Endothelial cell of umbilical vein (primary cell): ENCODE measurements around the gene LDLRAD4. TPM values are rescaled to one million over a fixed set of nuclear protein-coding genes. Genes with fewer than 3 reads are reported as not detected.

Experiments used
- BruUV-seq: library from RNA; stranded (reverse); fragments of 400-500 nt; replicated peaks from 2 replicates; lab custom pipeline; 2021; lab: Mats Ljungman, UMichigan
- CTCF ChIA-PET: fragments of 300-600, 350-600 bp; sonication (Branson Sonifier 250); formaldehyde crosslinking; loops from one replicate; lab custom pipeline; 2021; ENCODE audit warnings: antibody characterized with exemption, inconsistent platforms; lab: Charles Lee
- POLR2A ChIA-PET: fragments of 300-600, 350-600 bp; sonication (Branson Sonifier 250); formaldehyde crosslinking; loops from one replicate; lab custom pipeline; 2021; ENCODE audit warnings: antibody characterized with exemption, inconsistent platforms; lab: Charles Lee
- DNase-seq: peaks from one replicate; pipeline ENCODE4 v3.0.0-alpha.2; 2011; ENCODE audit warnings: low read depth, low spot score
- FAIRE-seq: peaks from 2 replicates; lab custom pipeline; 2011; peaks lifted over from hg19 to GRCh38; lab: Jason Lieb, UNC
- H2AFZ ChIP-seq: 2 replicates; pipeline ENCODE4 v1.6.0; 2012; ENCODE audit warnings: low read depth, low read length, control low read depth, inconsistent platforms
- H3K27ac ChIP-seq: 2 replicates; pipeline ENCODE4 v1.5.1; 2011; ENCODE audit warnings: low read depth, mild to moderate bottlenecking, control low read depth, low read length, moderate library complexity; ENCODE audit not compliant: insufficient read depth
- H3K27me3 ChIP-seq, 2 experiments: 2 replicates each; pipeline versions ENCODE4 v1.6.0 to v1.6.1; 2011; ENCODE audit warnings: low read length in 2 of 2, mixed read lengths in 1 of 2; ENCODE audit not compliant: control insufficient read depth in 2 of 2, insufficient read depth in 2 of 2
- H3K36me3 ChIP-seq, 2 experiments: 2 replicates in 1 of 2; 3 replicates in 1 of 2; pipeline ENCODE4 v1.5.1; 2011; ENCODE audit warnings: low read length in 2 of 2, mild to moderate bottlenecking in 1 of 2, moderate library complexity in 1 of 2; ENCODE audit not compliant: control insufficient read depth in 2 of 2, insufficient read depth in 2 of 2; ENCODE audit errors: extremely low read depth in 1 of 2
- H3K4me1 ChIP-seq: 3 replicates; pipeline ENCODE4 v1.5.1; 2011; ENCODE audit warnings: mild to moderate bottlenecking, low read length; ENCODE audit not compliant: control insufficient read depth, insufficient read depth; ENCODE audit errors: extremely low read depth
- H3K4me2 ChIP-seq: 2 replicates; pipeline ENCODE4 v1.6.1; 2011; ENCODE audit warnings: low read length, control low read depth, mixed read lengths; ENCODE audit not compliant: insufficient read depth
- H3K4me3 ChIP-seq, 3 experiments: fragments of 200-600 bp in 1 of 3; sonication (generic), shearing (Covaris generic) in 1 of 3; replicated peaks in 1 of 3; 2 replicates each; pipeline ENCODE4 v1.5.1; 2011 to 2016; ENCODE audit warnings: control low read depth in 3 of 3, low read length in 3 of 3, mild to moderate bottlenecking in 2 of 3, inconsistent platforms in 1 of 3, low read depth in 1 of 3, moderate library complexity in 1 of 3; ENCODE audit not compliant: insufficient read depth in 1 of 3
- H3K79me2 ChIP-seq: 2 replicates; pipeline ENCODE4 v1.6.0; 2012; ENCODE audit warnings: low read length, inconsistent platforms; ENCODE audit not compliant: control insufficient read depth, insufficient read depth
- H3K9ac ChIP-seq: replicated peaks from 2 replicates; pipeline ENCODE3; 2011; ENCODE audit warnings: low read length, control low read depth; ENCODE audit not compliant: insufficient read depth; ENCODE audit errors: extremely low read depth
- H3K9me1 ChIP-seq: replicated peaks from 3 replicates; pipeline ENCODE4 v1.6.0; 2011; ENCODE audit warnings: mild to moderate bottlenecking, low read length; ENCODE audit not compliant: control insufficient read depth, insufficient read depth; ENCODE audit errors: extremely low read depth
- H3K9me3 ChIP-seq: replicated peaks from 2 replicates; pipeline ENCODE4 v1.5.1; 2012; ENCODE audit warnings: low read length, inconsistent platforms; ENCODE audit not compliant: control insufficient read depth, insufficient read depth
- H4K20me1 ChIP-seq: replicated peaks from 2 replicates; pipeline ENCODE3; 2011; ENCODE audit warnings: mild to moderate bottlenecking, low read length; ENCODE audit not compliant: control insufficient read depth, insufficient read depth; ENCODE audit errors: extremely low read depth
- CTCF ChIP-seq, 2 donors: IDR thresholded peaks; 1 replicate in 1 of 2; 2 replicates in 1 of 2; pipeline ENCODE4 v1.5.1; 2011; ENCODE audit warnings: low read length in 2 of 2, mild to moderate bottlenecking in 2 of 2, moderate library complexity in 2 of 2, control low read depth in 1 of 2, inconsistent platforms in 1 of 2, low read depth in 1 of 2; ENCODE audit not compliant: insufficient read depth in 1 of 2; ENCODE audit errors: extremely low read depth in 1 of 2
- EZH2 ChIP-seq: IDR thresholded peaks from 2 replicates; pipeline ENCODE4 v1.6.1; 2012; ENCODE audit warnings: borderline replicate concordance, low read depth, mild to moderate bottlenecking, moderate library complexity, low read length, inconsistent platforms; ENCODE audit not compliant: severe bottlenecking
- FOS ChIP-seq: IDR thresholded peaks from 2 replicates; pipeline ENCODE4 v1.6.1; 2011; ENCODE audit warnings: mild to moderate bottlenecking, low read length, moderate library complexity, borderline replicate concordance; ENCODE audit not compliant: insufficient read depth
- GATA2 ChIP-seq: IDR thresholded peaks from 2 replicates; pipeline ENCODE4 v1.7.0; 2011; ENCODE audit warnings: low read depth, mild to moderate bottlenecking, moderate library complexity, mixed read lengths, low read length; ENCODE audit not compliant: insufficient read length, insufficient read depth
- JUN ChIP-seq: IDR thresholded peaks from 2 replicates; pipeline ENCODE4 v1.6.1; 2011; ENCODE audit warnings: borderline replicate concordance, low read depth; ENCODE audit not compliant: insufficient read length, insufficient read depth
- MAX ChIP-seq: IDR thresholded peaks from 2 replicates; pipeline ENCODE4 v1.6.1; 2011; ENCODE audit not compliant: insufficient read depth, insufficient read length
- MYC ChIP-seq: IDR thresholded peaks from one replicate; pipeline ENCODE4 v1.6.1; 2011; ENCODE audit warnings: mild to moderate bottlenecking, low read depth, low read length
- POLR2A ChIP-seq: IDR thresholded peaks from 2 replicates; pipeline ENCODE4 v1.6.1; 2012; ENCODE audit warnings: low read depth, mild to moderate bottlenecking, control low read depth, low read length
- POLR2AphosphoS5 ChIP-seq: IDR thresholded peaks from 2 replicates; pipeline ENCODE4 v1.6.1; 2012; ENCODE audit warnings: low read depth, mild to moderate bottlenecking, control low read depth, low read length, moderate library complexity; ENCODE audit not compliant: insufficient read depth
- dilution Hi-C: fragments of 300-500 bp; cut with MboI; formaldehyde crosslinking; loops from one replicate; pipeline ENCODE4 v1.15.0; 2019; ENCODE audit warnings: low sequenced_read_pairs; ENCODE audit not compliant: extremely low pct_ligation_motif_present
- intact Hi-C: fragments of 100-400 bp; cut with micrococcal nuclease; formaldehyde crosslinking; loops from one replicate; pipeline ENCODE4 v1.10.0; 2022
- polyA plus RNA-seq, 4 experiments: library from polyadenylated mRNA; depleted of rRNA in 3 of 4; stranded (reverse) in 3 of 4; unstranded in 1 of 4; fragments of >200 nt; gene quantifications; 2 replicates each; pipeline versions ENCODE4 v1.2.1 to v1.2.3, GENCODE V29; 2011 to 2012; ENCODE audit warnings: missing spikeins in 1 of 4
- total RNA-seq: library from RNA; stranded (reverse); gene quantifications from 2 replicates; pipeline ENCODE4 v1.2.3, GENCODE V29; 2021

The LDLRAD4 gene
- total and polyA plus RNA-seq, 2 donors (not counting 3 experiments of a cell fraction or from before 2014, with no cell fraction given): 5.2 to 6.5 TPM

GRCh38 chr18:13485182-13485581, 266.6 kb downstream of the LDLRAD4 start:
- Histone ChIP-seq H3K36me3 (no peaks in the 10 kb centered on the region), H3K9ac (no peak overlapping the region), H3K27me3 (no peaks in the 10 kb centered on the region), H3K4me2 (no peak overlapping the region), H3K9me3 (no peaks in the 10 kb centered on the region), H3K79me2 (no peaks in the 10 kb centered on the region), H3K9me1 (no peaks in the 10 kb centered on the region), H3K4me1 (no peaks in the 10 kb centered on the region), H3K4me3 (no peak overlapping the region), H2AFZ (no peak overlapping the region), H4K20me1 (no peaks in the 10 kb centered on the region), H3K27ac (no peak overlapping the region)
- dilution Hi-C loops (no loop called here), intact Hi-C loops (no loop called here)
- BruUV-seq: no TSS peak
- POLR2A ChIA-PET: no interaction called here
- FAIRE-seq (no peak), DNase-seq (no peak)
- TF ChIP-seq GATA2 (no peak), JUN (no peak), POLR2AphosphoS5 (no peak), FOS (no peak), POLR2A (no peak), MYC (no peak), EZH2 (no peak), CTCF (IDR thresholded peaks at IDR 0.05; ENCODE audit: extremely low read depth in 1 of 2, insufficient read depth in 1 of 2, low read depth in 1 of 2, low read length in 2 of 2) (no peak), MAX (no peak)
- CTCF ChIA-PET: interaction anchor here (0.7 to 1.8 kb wide), 3 partner anchors 17 to 269 kb away, joined by 4 to 6 read pairs (median 6); no protein-coding TSS in a partner anchor
